Measurements from ENCODE around the gene PPM1J.
"Not testable (repeated sequence)": the region's sequence is repeated elsewhere in the genome, so short reads cannot be mapped to it uniquely, and the experiment has no call there.

Gene PPM1J, protein sequence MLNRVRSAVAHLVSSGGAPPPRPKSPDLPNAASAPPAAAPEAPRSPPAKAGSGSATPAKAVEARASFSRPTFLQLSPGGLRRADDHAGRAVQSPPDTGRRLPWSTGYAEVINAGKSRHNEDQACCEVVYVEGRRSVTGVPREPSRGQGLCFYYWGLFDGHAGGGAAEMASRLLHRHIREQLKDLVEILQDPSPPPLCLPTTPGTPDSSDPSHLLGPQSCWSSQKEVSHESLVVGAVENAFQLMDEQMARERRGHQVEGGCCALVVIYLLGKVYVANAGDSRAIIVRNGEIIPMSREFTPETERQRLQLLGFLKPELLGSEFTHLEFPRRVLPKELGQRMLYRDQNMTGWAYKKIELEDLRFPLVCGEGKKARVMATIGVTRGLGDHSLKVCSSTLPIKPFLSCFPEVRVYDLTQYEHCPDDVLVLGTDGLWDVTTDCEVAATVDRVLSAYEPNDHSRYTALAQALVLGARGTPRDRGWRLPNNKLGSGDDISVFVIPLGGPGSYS

DNA sequence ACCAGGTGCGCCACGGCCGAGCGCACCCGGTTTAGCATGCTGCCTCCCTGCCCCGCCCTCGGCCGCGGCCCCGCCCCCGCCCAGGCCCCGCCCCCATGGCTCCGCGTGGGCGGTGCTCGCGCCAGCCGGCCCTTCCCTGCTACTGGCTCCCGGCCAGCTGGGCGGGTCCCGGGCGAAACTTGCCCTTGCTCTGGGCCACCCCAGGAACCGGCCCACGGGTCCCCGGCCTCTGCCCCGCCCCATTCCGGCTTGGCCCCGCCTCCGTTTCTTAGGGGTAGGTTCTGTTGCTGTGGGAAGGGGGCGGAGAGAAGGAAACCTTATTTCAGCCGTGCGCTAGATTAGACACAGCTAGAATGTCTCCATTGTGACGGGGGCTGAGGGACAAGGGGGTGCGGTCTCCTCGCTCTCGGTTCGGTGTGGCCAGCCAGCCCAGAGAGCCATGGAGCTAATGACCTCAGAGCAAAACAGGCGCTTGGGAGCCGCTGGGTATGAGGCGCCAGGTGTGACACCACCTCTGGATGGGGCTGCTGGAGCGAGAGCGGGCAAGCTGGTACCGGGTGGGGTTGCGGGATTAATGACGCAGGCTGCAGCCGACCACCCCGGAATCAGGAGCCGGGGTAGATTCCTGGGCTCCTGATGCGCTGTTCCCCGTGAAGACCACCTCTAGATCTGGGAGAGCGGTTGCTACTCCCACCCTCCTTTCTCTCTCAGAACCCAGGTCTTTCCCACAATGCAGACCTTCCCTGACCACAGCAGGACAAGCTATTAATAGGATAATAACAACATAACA is at the start of gene PPM1J:
Gene PPM1J, minus strand, starts transcription at position 69 of the 790 bp plus-strand sequence. Its CDS starts 31 bp downstream, at position 38.
- H3K4me3 Mint-ChIP-seq, result peak within 1 kb of the TSS; percentile 84
- H3K27me3 Mint-ChIP-seq, result peaks cover 7% of the 10 kb centered on the region
- no peak within 1 kb of the TSS for H3K27ac Mint-ChIP-seq
- peaks cover 16% of the 10 kb centered on the region for H3K4me1 Mint-ChIP-seq (ENCODE audit: low read depth)
- no peaks in the 10 kb centered on the region for H3K36me3 Mint-ChIP-seq
- no peaks in the 10 kb centered on the region for H3K9me3 Mint-ChIP-seq (ENCODE audit: low read depth)

DNA sequence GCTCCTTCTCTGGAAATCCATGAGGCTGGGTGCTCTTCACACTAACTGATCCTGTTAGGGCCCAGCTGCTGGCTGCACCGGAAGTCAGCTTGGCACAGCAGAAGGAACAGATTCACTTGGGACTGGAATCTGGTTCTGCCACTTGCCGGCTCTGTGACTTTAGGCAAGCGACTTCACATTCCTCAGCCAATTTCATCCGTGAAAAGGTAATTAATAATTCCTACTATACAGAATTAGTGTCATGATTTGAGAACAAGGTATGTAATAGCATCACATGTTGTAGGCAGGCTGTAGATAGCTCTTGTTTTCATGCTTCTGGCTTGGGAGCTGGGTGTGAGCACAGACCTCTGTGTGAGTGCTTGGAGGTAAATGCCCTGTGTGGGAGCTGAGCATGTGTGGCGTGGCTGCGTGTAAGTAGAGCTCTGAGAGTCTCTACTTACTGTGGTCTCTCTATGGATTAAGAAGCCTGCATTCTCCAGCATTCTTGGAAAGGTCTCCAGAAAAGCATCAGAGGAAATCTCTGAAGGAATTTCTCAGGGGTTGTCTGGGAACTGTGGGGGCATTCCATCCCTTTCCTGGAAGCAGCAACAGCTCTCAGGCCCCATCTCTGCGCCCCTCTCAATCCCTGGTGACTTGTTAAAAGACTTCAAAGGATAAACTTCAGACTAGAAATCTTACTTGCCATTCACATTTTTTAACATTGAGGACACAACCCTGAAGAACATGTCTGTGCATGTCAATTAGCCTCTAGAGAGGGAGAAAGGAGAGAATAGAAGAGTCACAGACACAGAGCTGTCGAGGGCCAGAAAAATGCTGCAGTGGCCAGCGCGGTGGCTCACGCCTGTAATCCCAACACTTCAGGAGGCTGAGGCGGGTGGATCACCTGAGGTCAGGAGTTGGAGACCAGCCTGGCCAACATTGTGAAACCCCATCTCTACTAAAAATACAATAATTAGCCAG is 47.7 kb upstream of the PPM1J start:
- Mint-ChIP-seq H3K36me3 (no peaks in the 10 kb centered on the region), H3K4me3 (no peak overlapping the region), H3K4me1 (ENCODE audit: low read depth) (no peaks in the 10 kb centered on the region), H3K27me3 (peaks cover 8% of the 10 kb centered on the region), H3K9me3 (ENCODE audit: low read depth) (no peaks in the 10 kb centered on the region), H3K27ac (no peak overlapping the region)

DNA sequence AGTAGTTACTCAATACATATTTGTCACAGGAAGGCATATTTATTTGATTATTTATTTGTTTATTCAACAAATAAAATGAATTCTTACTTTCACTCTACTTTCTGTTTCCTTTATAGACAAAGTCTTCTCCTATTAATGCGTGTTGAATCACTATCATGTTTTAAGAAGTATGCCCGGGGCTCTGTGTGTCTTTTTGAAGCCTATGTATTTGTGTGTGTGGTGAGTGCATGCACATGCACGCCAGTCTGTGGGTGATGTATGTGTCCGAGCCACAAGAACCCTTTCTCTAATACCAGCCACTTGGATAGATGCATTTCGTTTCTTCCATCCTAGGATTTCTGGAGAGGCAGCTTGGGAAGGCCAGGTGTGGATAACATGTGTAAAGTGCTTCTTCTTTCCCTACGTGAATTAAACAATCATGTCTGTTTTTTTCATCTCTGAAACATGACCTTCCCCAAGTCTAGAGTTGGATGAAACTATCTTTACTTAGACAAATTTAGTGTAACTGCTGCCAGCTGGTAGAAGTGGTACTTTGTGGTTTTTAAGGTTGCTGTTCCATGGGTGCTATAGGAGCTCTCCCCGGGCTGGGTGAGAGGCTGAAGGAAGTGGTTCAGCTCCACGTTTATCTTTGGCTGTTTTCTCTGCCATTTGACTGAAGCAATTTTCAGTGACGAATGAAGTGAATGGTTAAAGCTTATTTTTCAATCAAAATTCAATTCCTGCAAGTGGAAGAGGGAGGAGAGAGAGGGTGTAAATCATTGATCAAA is 46.8 kb upstream of the PPM1J start:
- Mint-ChIP-seq H3K4me3 (no peak overlapping the region), H3K36me3 (no peaks in the 10 kb centered on the region), H3K27me3 (peaks cover 8% of the 10 kb centered on the region), H3K27ac (no peak overlapping the region), H3K4me1 (ENCODE audit: low read depth) (no peaks in the 10 kb centered on the region), H3K9me3 (ENCODE audit: low read depth) (no peaks in the 10 kb centered on the region)

DNA sequence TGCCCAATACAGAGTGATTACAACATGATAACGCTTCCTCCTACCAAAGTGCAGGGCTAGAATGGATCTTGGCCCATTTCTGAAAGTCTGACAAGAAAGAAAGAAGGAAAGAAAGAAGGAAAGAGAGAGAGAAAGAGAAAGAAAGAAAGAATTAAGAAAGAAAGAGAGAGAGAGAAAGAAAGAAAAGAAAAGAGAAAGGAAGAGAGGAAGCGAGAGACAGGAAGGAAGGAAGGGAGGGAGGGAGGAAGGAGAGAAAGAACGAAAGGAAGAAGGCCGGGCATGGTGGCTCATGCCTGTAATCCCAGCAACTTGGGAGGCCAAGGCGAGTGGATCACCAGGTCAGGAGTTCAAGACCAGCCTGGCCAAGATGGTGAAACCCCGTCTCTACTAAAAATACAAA is 44.1 kb upstream of the PPM1J start:
- peaks cover 14% of the 10 kb centered on the region for H3K27me3 Mint-ChIP-seq
- peaks cover 6% of the 10 kb centered on the region for H3K36me3 Mint-ChIP-seq
- peaks cover 7% of the 10 kb centered on the region for H3K9me3 Mint-ChIP-seq (ENCODE audit: low read depth)
- H3K27ac Mint-ChIP-seq, result no peak overlapping the region
- no peaks in the 10 kb centered on the region for H3K4me1 Mint-ChIP-seq (ENCODE audit: low read depth)
- H3K4me3 Mint-ChIP-seq, result no peak overlapping the region

DNA sequence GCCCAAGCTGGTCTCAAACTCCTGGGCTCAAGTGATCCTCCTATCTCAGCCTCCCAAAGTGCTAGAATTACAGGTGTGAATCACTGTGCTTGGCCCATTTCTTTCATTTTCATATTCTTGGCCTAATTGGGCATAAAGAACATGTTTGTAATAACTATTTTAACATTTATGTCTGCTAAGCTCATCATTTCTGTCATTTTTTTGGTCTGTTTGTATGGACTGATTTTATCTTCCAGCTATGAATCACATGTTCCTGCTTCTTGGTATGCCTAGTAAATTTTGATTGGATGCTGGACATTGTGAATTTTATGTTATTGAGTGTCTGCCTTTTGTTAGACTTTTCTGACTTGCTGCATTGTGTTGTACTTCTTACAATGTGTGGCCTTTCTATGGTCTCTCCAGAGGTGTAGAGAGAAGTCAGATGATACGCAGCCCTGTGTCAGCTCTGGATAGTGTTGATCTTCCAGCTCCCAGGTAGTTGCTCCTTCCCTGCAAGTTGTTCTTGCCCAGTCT is 39.0 kb upstream of the PPM1J start:
- Mint-ChIP-seq H3K4me1 (ENCODE audit: low read depth) (no peaks in the 10 kb centered on the region), H3K27me3 (peaks cover 22% of the 10 kb centered on the region), H3K4me3 (no peak overlapping the region), H3K36me3 (peaks cover 9% of the 10 kb centered on the region), H3K27ac (no peak overlapping the region), H3K9me3 (ENCODE audit: low read depth) (peaks cover 9% of the 10 kb centered on the region)

DNA sequence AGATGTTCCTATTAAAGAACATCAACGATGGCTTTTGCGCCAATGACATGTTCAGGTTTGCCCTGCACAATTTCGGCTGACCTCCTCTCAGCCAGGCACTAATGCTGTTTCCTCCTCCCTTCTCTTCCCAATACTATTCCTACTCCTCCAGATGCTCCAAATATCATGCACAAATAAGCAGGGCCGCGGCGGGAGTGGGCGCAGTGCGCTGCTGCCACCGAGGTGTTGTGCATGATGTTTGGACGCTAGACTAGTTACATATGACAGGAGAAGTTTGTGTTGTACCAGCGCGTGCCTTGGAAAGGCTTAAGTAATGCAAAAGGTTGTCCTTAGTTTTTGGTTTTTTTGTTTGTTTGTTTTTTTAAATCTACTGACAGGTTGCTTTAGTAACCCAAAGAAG is 33.3 kb upstream of the PPM1J start:
- Mint-ChIP-seq H3K27ac (no peak overlapping the region), H3K36me3 (no peaks in the 10 kb centered on the region), H3K27me3 (peaks cover 30% of the 10 kb centered on the region), H3K4me3 (no peak overlapping the region), H3K9me3 (ENCODE audit: low read depth) (no peaks in the 10 kb centered on the region), H3K4me1 (ENCODE audit: low read depth) (peaks cover 2% of the 10 kb centered on the region)

DNA sequence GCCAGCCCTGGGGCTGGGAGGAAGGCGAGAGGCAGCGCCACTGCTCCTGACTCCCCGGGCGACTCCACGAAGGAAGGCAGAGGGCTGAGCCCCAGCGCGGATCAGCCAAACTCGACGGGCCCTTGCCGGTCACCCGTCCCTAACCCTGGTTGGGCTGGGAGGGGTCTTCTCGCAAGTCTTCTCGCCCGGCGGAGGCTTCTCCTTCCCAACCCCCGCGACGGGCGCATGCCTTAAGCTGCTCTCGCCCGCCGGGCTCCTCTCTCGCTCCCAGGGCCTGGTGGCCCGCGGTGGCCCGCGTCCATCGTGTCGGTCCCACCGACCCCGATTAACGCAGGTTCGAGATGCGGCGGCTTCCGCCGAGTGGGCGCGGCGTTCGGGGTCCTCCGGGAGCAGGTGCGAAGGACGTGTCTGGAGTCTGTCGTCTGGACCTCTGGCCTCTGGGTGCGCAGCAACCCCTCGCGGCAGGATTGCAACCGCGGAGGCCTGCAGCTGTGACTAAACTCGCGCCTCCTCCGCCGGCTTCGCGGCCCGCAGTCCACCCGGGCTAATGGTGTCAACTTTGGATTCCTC is 29.0 kb upstream of the PPM1J start:
- H3K9me3 Mint-ChIP-seq (ENCODE audit: low read depth), result no peaks in the 10 kb centered on the region
- peaks cover 44% of the 10 kb centered on the region for H3K27me3 Mint-ChIP-seq
- H3K4me3 Mint-ChIP-seq, result peak overlapping the region; percentile 41

DNA sequence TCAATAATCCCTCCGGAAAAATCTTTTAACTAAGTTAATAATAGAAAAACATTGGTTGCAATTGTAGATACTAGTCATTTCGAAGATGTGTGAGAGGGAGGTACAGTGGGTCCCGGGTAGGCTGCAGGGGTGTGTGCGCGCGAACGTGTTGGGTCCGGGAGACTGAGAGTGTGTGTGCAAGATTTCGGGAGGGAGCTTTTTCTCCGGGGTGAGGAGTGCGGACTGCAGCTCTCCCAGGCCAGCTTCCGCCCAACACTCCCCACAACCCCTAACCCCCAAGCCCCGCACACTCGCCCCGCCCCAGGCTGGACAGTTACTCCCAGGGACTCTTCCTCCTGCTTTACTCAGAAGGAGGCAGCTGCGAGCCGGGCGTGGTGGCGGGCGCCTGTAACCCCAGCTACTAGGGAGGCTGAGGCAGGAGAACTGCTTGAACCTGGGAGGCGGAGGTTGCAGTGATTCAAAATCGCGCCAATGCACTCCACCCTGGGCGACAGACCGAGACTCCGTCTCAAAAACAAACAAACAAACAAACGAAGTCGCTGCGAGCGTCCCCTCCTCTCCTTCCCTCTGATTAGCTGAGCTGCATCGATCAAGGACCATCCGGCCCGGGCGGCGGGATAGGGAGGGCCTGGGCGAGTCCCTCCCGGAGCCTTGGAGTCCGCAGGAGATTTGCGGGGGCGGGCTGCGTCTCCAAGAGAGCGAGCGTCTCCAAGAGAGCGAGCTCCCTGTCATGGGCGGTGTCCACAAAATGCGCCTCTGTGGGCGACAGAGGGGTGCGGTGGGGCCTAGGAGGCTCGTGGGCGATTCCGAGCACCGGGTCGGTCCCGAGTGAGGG is 28.3 kb upstream of the PPM1J start:
- Mint-ChIP-seq H3K4me3 (no peak overlapping the region), H3K27ac (no peak overlapping the region), H3K36me3 (peaks cover 3% of the 10 kb centered on the region), H3K9me3 (ENCODE audit: low read depth) (no peaks in the 10 kb centered on the region), H3K4me1 (ENCODE audit: low read depth) (peaks cover 2% of the 10 kb centered on the region), H3K27me3 (peaks cover 42% of the 10 kb centered on the region)

More for the DNA sequence above, 29.0 kb upstream of the PPM1J start:
- Mint-ChIP-seq H3K4me1 (ENCODE audit: low read depth) (peaks cover 2% of the 10 kb centered on the region), H3K27ac (no peak overlapping the region), H3K36me3 (peaks cover 2% of the 10 kb centered on the region)

DNA sequence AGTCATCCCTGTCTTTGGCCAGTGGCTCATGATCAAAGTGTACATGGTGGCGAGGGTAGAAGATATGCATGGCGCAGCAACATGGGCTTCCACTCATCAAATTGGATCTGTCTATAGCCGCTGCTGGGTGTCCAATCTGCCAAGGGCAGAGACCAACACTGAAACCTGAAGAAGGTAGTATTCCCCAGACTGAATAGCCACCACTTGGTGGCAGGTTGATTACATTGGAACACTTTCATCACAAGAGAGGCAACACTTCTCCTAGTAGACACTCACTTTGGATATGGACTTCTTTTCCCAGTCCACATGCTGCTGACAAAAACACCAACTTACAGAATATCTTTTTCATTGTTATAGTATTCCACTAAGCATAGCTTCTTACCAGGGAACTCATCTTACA is 22.4 kb upstream of the PPM1J start:
- Mint-ChIP-seq H3K27me3 (peaks cover 30% of the 10 kb centered on the region), H3K4me3 (no peak overlapping the region), H3K27ac (no peak overlapping the region)

DNA sequence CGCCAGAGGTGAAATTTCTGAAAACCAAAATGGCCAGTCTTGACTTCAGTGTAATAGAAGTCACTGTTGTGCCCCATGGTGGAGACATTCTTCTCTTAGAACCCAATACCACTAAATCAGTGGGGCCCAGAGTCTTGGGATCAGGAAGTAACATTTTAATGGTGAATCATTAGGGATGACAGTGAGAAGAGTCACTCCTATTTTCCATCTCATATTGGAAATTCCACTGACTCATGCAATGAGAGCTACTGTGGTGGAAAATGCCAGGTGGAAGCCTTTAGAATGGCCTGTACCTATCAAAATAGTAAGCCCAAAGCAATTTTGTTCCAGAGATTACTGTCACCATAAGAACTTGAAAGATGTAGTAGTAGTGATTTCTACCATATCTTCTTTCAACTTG is 20.6 kb upstream of the PPM1J start:
- Mint-ChIP-seq H3K9me3 (ENCODE audit: low read depth) (no peaks in the 10 kb centered on the region), H3K4me1 (ENCODE audit: low read depth) (peaks cover 12% of the 10 kb centered on the region), H3K27ac (peak overlapping the region; percentile 62), H3K27me3 (peaks cover 21% of the 10 kb centered on the region), H3K36me3 (peaks cover 3% of the 10 kb centered on the region), H3K4me3 (peak overlapping the region; percentile 8)

More for the DNA sequence above, 22.4 kb upstream of the PPM1J start:
- Mint-ChIP-seq H3K36me3 (peaks cover 3% of the 10 kb centered on the region), H3K4me1 (ENCODE audit: low read depth) (peaks cover 12% of the 10 kb centered on the region), H3K9me3 (ENCODE audit: low read depth) (no peaks in the 10 kb centered on the region)

DNA sequence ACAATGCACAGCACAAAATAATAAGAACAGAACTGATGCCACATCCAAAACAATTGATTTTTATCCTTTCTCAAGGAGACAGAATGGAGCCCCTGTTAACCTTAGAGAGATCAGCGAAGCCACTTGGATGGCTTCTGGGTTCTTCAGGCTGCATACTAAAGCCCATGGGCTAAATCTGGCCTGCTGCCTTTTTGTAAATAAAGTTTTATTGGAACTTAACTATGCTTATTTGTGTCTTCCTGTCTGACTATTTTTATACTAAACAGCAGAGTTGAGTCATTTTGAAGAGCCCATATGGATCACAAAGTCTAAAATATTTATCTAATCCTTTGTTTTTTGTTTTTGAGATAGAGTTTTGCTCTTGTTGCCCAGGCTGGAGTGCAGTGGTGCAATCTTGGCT is 16.3 kb upstream of the PPM1J start:
- Mint-ChIP-seq H3K27me3 (peaks cover 2% of the 10 kb centered on the region), H3K27ac (no peak overlapping the region), H3K36me3 (no peaks in the 10 kb centered on the region), H3K4me1 (ENCODE audit: low read depth) (peaks cover 8% of the 10 kb centered on the region), H3K9me3 (ENCODE audit: low read depth) (no peaks in the 10 kb centered on the region), H3K4me3 (no peak overlapping the region)

DNA sequence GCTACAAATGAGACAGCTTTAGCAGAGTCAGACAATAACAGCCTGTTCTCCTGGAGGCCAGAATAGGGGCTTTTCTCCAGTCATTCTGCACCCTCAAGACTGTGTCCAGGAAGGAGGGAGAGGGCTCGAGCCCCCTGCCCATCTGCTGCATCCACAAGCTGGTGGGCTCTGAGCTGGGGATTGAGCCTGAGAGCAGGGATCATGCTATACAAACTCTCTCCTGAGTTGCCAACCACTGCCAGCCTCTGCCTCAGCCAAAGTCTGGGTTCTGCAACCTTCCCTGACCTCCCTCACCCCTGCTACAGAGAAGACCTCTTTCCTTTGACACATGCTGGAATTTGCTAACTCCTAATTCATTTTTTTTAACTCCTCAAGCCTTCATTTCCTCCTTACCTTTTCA is 14.8 kb upstream of the PPM1J start:
- H3K4me1 Mint-ChIP-seq (ENCODE audit: low read depth), result peaks cover 3% of the 10 kb centered on the region
- no peak overlapping the region for H3K27ac Mint-ChIP-seq
- no peak overlapping the region for H3K4me3 Mint-ChIP-seq
- H3K9me3 Mint-ChIP-seq (ENCODE audit: low read depth), result no peaks in the 10 kb centered on the region
- peaks cover 2% of the 10 kb centered on the region for H3K27me3 Mint-ChIP-seq
- no peaks in the 10 kb centered on the region for H3K36me3 Mint-ChIP-seq

DNA sequence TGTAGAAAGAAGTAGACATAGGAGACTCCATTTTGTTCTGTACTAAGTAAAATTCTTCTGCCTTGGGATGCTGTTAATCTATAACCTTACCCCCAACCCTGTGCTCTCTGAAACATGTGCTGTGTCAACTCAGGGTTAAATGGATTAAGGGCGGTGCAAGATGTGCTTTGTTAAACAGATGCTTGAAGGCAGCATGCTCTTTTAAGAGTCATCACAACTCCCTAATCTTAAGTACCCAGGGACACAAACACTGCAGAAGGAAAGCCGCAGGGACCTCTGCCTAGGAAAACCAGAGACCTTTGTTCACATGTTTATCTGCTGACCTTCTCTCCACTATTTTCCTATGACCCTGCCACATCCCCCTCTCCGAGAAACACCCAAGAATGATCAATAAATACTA is 13.9 kb upstream of the PPM1J start:
- not testable (repeated sequence) for H3K36me3 Mint-ChIP-seq; H3K4me3 Mint-ChIP-seq; H3K4me1 Mint-ChIP-seq (ENCODE audit: low read depth); H3K27ac Mint-ChIP-seq; H3K27me3 Mint-ChIP-seq; H3K9me3 Mint-ChIP-seq (ENCODE audit: low read depth)

All from activated naive CD8-positive, alpha-beta T cell (primary cell).